CD4-positive, alpha-beta T cell treated with Interleukin-10 for 1 hour (primary cell): Measurements from ENCODE around the gene PTPRD.

Experiments used
- DNase-seq: peaks from one replicate; pipeline ENCODE4 v3.0.0-alpha.2; 2020

PTPRD gene

DNA sequence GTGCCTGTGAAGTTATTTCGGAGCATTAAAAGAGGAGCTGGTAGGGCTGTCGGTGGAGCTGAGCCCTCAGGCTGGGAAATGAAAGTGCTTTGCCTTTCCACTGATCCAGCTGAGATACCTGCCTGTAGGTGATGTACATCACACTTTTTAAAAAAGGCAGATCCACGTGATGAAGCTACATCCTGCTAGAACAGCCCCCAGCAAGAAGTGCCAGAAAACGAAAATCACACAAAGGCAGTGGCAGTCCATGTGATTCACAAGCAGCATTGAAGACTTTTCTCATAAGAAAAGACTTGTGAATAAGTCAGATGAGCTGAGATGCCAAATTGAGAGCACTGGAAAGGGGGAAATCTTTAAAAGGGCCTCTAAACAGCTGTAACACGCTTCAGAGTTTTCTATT, 765.1 kb downstream of the PTPRD start:
- no peak for DNase-seq

DNA sequence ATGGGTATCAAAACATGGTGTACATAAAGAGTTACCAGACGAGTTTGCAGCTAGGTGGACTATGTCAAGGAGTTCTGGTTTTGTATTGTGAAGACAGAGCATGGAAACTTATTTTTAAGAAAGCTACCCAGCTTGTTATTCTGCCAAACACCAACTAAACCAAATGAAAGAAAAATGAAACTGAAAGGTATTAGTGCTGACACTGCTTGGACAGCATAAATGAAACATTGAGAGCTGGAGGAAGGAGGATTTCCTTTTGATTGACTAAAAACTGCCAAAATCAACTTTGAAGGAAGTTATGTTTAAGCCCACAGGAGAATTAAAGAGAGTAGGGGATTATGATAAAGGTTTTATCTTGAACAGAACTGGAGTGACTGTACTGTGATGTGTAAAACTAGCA, 766.2 kb downstream of the PTPRD start:
- no peak for DNase-seq

DNA sequence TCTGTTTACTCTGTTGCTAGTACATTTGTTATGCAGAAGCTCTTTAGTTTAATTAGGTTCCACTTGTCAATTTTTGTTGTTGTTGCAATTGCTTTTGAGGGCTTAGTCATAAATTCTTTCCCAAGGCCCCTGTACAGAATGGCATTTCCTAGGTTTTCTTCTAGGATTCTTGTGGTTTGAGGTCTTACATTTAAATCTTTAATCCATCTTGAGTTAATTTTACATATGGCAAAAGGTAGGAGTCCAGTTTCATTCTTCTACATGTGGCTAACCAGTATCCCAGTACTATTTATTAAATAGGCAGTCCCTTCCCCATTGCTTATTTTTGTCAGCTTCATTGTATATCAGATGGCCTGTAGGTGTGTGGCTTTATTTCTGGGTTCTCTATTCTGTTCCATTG, 792.4 kb downstream of the PTPRD start:
- no peak for DNase-seq

GRCh38 chr9:9819886-9820285, 792.9 kb downstream of the PTPRD start:
- no peak for DNase-seq

DNA sequence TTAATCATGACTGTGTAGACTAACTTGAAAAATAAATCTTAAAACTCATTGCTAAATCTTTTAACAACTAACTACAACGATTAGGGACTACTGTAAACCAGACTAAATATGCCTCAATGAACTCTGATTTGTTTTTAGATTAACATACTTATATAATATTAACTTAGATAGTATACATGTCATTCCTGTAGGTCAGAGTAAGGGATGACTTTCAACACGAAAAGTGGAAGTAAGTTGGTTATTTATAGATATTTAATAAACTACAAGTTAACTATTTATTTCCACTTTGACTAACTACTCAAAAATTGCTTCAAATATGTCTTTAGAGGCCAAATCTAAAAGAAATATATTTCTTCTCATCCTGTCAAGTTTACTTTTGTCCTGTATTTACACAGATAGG, 795.6 kb downstream of the PTPRD start:
- DNase-seq, result no peak

GRCh38 chr9:9804109-9804508, 808.7 kb downstream of the PTPRD start:
- no peak for DNase-seq

- DNase-seq, result no peak
These were observed 813.5 kb downstream of the PTPRD start for GRCh38 chr9:9799287-9799686.

GRCh38 chr9:9792144-9792857, 820.5 kb downstream of the PTPRD start:
- no peak for DNase-seq

GRCh38 chr9:9791611-9792010, 821.2 kb downstream of the PTPRD start:
- no peak for DNase-seq

GRCh38 chr9:9790216-9790872, 822.5 kb downstream of the PTPRD start:
- no peak for DNase-seq

GRCh38 chr9:9783711-9784110, 829.1 kb downstream of the PTPRD start:
- no peak for DNase-seq

GRCh38 chr9:9783211-9783610, 829.6 kb downstream of the PTPRD start:
- DNase-seq, result no peak

- DNase-seq, result no peak
These were observed 834.5 kb downstream of the PTPRD start for GRCh38 chr9:9778293-9778692.

DNA sequence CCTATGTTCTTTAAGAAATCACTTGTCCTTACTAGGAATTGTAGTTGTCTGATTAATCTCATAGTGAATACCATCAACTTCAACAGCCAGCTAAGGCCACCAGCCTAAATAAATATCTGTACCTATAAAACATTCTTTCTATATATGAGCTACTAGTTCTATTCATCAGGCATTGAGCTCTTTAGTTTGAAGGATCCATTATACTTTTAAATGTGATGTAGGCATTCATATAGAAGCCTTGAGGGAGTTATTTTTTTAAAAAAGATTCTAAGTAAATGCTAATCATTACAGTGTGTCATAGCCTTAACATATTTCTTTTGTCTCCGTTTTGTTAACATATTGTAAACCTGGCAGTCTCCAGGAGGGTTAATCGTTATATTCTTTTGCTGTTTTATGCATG, 838.3 kb downstream of the PTPRD start:
- DNase-seq, result no peak

- DNase-seq, result no peak
These were observed 841.5 kb downstream of the PTPRD start for GRCh38 chr9:9771314-9771713.

DNA sequence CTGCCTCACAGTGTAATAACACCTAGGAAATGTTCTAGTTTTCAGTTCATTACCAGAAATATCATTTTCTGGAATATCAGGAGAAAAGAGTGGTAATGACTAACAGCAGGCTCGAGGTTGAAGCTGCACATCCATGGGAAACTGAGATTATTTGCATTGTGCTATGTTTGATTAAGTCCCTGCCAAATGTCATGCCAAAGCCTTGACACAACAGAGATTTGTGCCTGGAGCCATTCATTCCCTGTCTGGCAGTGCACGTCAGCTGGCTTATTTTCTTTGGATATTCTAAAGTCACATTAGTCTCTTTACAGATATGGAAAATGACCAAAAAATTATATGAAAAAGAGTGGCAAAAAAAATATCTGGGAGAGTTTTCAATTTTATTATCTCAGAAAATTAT, 848.0 kb downstream of the PTPRD start:
- DNase-seq, result no peak

DNA sequence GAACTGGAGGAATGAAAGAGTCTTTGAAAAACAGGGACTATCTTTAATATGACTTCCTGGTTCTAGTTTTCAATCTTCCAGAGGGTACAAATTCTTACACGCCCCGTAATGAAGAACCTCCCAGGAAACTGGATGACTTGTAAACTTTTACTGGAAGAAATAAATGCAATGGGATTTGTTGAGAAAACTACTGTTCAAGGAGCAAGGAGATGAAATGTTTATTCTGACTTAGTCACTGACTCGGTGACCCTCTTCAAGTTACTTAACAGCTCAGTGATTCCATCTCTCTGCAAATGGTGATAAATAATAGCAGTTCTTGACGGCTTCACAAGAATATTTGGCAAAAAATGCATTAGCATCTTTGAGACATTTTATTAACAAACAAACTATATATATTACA, 858.6 kb downstream of the PTPRD start:
- no peak for DNase-seq

DNA sequence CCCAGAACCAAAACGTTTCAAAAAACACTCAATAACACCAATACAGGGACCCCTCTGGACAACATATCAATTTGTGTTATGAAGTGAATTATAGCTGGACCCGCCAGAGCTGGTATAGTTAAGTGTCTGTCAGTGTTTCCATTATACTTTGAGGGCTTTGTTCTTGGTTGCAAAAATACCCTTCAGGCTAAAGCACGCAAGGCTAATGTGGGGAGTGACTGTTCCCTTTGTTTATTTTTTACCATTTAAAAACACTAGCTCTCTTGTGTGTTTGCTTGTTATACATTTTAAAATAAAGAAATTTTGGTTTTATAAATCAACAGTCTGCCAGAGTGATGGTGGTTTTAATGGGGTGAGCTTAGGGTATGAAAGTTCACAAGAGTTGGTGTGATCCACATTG, 859.5 kb downstream of the PTPRD start:
- DNase-seq, result no peak

- DNase-seq, result no peak
These were observed 860.1 kb downstream of the PTPRD start for GRCh38 chr9:9752722-9753121.

DNA sequence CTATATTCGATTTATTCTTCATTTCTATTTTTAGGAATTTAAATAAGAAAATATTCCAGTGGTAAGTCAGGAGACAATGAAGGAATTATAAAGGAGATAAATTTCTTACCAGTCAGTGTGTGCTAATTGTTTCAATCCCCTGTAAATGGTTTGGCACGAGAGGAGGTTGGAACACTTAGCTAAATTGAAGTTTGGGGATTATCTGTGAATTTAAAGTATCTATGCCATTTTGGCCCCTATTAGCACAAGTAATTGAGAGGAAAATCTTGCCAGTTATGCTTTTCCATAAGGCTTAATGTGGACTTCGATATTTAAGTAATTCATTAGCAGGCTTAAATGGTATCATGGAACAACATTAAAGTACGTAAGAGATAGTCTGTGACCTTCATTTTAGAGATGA, 860.8 kb downstream of the PTPRD start:
- no peak for DNase-seq

DNA sequence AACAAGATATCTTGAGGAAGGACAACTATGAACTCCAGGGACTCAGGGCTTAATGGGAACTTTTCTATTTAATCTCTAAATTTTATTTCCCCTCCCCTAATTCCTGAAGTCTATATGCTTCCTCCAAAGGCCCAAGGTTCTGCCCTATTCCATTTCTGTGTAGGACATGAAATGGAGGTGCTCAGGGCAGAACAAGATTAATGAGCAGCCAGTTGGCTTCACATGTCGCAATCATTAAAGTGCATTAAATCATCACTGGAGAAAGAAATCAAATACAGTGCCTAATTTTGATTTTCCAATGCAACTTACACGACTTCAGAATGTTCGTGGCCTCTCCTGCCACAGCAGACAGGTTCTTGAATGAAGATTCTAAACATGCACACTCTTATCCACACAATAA, 862.1 kb downstream of the PTPRD start:
- no peak for DNase-seq

DNA sequence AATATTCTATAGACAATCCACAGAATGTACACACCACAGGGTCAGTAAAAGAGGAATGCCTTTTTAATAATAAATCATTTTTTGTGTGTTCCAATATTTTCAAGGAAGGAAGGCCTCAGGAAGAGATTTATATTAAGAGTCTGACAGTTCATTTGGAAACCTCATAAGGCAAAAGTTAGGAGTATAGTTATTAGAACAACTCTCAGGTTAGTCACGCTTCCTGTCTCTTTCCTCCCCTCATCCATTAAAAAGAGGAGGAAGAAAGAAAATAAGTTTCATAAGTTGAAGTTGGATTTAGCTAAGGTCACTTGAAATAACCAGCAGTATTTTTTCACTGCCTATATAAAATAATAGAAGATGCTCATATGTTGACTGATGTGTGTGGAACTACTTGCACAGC, 863.2 kb downstream of the PTPRD start:
- DNase-seq, result no peak

- DNase-seq, result no peak
These were observed 865.0 kb downstream of the PTPRD start for GRCh38 chr9:9747787-9748186.

- no peak for DNase-seq
These were observed 866.0 kb downstream of the PTPRD start for GRCh38 chr9:9746826-9747225.

DNA sequence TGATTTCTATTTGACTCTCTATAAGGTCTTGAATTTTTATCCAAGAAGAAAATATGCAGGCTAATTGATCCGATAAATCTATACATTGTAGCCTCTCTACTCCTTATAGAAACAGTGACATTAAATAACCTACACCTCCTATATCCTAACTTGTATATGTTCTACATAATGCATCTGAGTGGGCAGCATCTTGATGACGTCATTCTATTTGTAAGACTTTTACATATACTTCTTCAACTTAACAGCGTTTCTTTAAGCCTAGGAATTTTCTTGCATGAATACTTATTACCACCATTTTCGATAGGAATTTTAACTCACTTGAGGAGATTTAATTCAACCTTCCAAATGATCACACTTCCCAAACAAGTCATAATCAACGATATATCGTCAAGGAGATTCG, 869.0 kb downstream of the PTPRD start:
- DNase-seq, result no peak
